ENCODE results near the gene CCDC50. TPM values are rescaled to one million over a fixed set of nuclear protein-coding genes. Genes with fewer than 3 reads are reported as not detected.
A peak's percentile ranks its signal among the peaks of the same experiment; 100 is the strongest.

CCDC50 gene
- total RNA-seq, 1 experiment from 2014 or later, result 84.3 TPM

DNA sequence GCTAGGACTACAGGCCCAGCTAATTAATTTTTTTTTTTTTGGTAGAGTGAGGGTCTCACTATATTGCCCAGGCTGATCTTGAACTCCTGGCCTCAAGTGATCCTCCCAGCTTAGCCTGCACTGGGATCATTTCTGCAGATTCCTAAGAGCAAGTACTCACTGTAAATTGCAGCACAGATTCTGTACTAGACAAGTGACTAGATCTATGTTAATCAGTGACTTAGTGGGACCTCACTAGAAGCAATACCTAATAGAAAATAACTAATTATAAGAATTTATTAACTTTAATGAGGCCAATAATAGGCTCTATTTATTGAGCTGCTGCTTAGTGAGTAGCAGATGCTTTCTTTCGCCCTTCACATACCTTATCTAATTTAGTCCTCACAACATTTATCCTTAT lies 11.8 kb downstream of the CCDC50 start:
- in situ Hi-C loops (cut with HindIII; ENCODE audit: low pct_unique_long_range_greater_than_20kb, low sequenced_read_pairs), result no loop called here
- DNase-seq (ENCODE audit: low read depth), result no peak

- DNase-seq (ENCODE audit: low read depth), result no peak
- in situ Hi-C loops (cut with HindIII; ENCODE audit: low pct_unique_long_range_greater_than_20kb, low sequenced_read_pairs), result no loop called here
These were observed 12.8 kb downstream of the CCDC50 start for GRCh38 chr3:191342006-191342405.

DNA sequence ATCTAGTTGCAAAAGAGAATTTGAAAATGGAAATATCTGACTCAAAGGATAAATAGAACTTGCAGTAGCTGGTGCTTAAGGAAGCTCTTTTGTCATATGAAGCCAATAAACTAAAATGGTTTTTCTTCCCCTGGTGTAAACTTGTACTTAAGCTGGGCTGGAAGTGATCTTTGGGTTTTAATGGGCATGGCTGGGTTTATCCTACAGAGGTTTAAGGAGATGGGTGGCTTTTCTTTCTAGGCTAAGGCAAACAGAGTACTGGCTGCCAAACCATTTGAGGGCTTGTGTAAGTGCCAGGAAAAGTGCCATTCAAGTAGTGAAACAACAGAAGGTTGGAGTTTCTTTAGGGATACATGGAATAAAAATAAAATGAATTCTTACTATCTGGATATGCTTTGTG lies 13.2 kb downstream of the CCDC50 start:
- no peak for DNase-seq (ENCODE audit: low read depth)
- in situ Hi-C loops (cut with HindIII; ENCODE audit: low pct_unique_long_range_greater_than_20kb, low sequenced_read_pairs), result no loop called here

GRCh38 chr3:191343115-191343514 lies 13.9 kb downstream of the CCDC50 start:
- in situ Hi-C loops (cut with HindIII; ENCODE audit: low pct_unique_long_range_greater_than_20kb, low sequenced_read_pairs), result no loop called here
- DNase-seq (ENCODE audit: low read depth), result no peak

DNA sequence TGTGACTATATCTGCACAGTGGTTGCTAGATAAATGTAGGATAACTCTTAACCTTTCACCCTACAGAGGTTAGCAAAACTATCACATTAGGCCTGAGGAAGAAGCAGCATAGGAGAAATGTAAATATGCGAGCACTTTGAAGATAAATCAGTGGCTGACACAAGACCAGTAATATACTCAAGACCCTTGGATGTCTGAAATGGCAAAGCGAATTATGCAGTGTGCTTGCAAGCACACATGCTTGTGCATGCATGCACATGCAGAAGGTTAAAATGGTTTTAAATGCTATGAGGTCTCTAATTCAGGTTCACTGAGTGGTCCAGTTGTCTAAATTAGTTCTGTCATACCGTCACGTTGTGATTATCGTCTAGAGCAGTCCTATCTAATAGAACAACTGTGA lies 14.7 kb downstream of the CCDC50 start:
- no peak for DNase-seq (ENCODE audit: low read depth)
- in situ Hi-C loops (cut with HindIII; ENCODE audit: low pct_unique_long_range_greater_than_20kb, low sequenced_read_pairs), result no loop called here

GRCh38 chr3:191345334-191345733 lies 16.1 kb downstream of the CCDC50 start:
- no peak for DNase-seq (ENCODE audit: low read depth)
- in situ Hi-C loops (cut with HindIII; ENCODE audit: low pct_unique_long_range_greater_than_20kb, low sequenced_read_pairs), result no loop called here

DNA sequence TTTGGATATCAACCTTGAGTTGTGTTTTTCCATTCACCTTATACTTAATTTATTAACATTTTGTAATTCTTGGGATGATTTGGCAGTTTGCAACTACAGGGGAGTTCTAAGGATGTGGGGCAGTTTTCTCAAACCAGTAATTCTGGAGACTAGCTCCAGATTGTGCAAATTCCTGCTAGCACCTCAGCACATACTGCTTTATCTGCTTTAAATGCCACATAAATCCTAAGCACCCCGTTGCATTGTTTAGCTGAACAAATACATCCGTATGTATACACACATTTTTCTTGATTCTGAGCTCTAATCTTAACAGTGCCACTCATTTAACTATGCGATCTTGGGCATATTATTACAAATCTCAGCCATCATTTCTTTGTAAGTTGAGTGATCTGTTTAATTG lies 18.0 kb downstream of the CCDC50 start:
- in situ Hi-C loops (cut with HindIII; ENCODE audit: low pct_unique_long_range_greater_than_20kb, low sequenced_read_pairs), result no loop called here
- DNase-seq (ENCODE audit: low read depth), result no peak

DNA sequence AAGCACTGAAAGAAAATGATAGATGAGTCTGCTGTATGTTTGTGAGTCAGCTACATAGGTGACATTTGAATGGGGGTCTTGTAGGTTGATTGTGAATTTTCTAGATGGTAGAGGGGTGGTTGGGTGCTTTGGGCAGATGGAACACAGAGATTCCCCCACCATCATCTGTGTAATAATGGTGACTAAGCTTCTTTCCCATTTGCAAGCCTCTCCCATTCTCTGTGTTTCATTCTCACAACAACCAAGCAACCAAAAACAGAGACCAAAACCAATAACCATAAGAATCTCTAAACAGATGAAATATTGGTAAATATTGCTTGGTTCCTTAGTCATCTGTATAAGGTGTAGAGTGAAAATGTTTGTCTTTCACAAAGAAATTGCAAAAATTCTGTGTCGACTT lies 18.9 kb downstream of the CCDC50 start:
- no peak for DNase-seq (ENCODE audit: low read depth)
- in situ Hi-C loops (cut with HindIII; ENCODE audit: low pct_unique_long_range_greater_than_20kb, low sequenced_read_pairs), result no loop called here

- in situ Hi-C loops (cut with HindIII; ENCODE audit: low pct_unique_long_range_greater_than_20kb, low sequenced_read_pairs), result no loop called here
- no peak for DNase-seq (ENCODE audit: low read depth)
These were observed 21.3 kb downstream of the CCDC50 start for GRCh38 chr3:191350396-191351090.

DNA sequence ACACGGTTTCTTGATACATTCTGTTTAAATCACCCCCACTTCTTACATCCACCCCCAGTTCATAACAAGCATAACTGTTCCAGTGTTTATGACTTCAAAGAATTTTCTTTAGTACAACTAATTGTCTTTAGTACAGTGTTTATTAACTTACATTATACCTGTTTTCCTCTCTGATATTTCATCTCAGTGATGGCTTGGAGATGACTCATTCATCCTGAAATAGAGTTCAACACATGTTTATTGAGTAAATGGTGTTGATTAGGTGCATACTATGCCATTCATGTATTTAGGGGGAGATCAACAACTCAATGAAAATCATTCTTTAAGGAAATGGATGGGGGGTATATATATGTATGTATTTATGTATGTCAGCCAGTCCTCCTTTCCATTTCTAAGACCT lies 22.8 kb downstream of the CCDC50 start:
- in situ Hi-C loops (cut with HindIII; ENCODE audit: low pct_unique_long_range_greater_than_20kb, low sequenced_read_pairs), result no loop called here
- DNase-seq (ENCODE audit: low read depth), result no peak

- in situ Hi-C loops (cut with HindIII; ENCODE audit: low pct_unique_long_range_greater_than_20kb, low sequenced_read_pairs), result no loop called here
- DNase-seq (ENCODE audit: low read depth), result no peak
These were observed 24.0 kb downstream of the CCDC50 start for GRCh38 chr3:191353022-191353777.

DNA sequence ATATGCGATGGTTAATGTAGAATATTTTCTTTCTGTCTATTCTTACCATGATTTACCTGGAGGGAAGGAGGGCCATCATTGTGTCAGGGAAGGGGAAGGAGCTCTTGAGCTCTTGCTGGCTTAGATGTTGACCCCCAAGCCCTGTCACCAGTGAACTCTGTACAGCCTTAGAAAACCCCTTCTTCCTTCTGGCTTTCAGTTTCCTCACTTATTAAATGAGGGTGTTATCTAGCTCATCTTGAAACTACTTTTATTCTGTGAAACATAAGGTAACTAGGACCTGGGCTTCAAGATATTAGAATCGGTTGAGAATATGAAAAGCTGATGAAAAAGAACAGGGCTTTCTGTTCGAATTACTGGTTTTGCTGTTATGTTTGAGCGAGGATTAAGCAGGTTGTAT lies 26.2 kb downstream of the CCDC50 start:
- DNase-seq (ENCODE audit: low read depth), result no peak
- in situ Hi-C loops (cut with HindIII; ENCODE audit: low pct_unique_long_range_greater_than_20kb, low sequenced_read_pairs), result no loop called here

DNA sequence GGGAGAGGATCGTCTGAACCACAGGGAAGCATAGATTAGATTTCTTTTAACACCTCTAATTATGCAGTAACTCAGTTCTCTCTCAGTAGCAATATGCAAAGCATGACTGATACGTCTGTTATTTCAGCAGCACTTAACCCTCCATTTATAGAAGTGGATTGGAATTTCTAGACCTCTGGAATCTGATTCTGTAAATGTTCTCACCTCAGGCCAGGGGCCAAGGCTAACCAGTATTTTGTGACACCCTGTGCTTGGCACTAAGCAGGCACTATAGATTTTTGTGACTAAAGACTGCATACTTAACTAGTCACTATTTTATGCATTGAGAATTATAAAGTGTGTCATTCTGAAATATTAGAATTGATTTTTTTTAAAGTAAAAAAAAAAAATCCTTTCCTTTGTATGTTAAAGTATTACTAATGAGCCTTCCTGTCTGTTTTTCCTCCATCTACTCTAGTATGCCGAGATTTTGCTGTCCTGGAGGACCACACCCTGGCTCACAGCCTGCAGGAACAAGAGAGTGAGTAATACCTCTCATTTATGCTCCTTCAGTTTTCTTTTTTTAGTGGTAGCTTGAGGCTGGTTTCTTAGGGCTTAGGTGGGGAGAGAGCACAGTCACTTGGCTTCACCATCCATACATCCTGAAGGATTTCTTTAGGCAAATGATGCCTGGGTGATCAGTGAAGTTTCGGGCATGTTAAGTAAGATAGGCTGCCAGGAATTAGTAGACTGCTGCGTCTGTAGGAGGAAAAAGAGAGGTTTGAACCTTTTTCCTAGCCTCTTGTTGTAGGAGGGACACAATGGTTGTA lies 27.6 kb downstream of the CCDC50 start:
- in situ Hi-C loops (cut with HindIII; ENCODE audit: low pct_unique_long_range_greater_than_20kb, low sequenced_read_pairs), result no loop called here
- DNase-seq (ENCODE audit: low read depth), result peak; percentile 60

DNA sequence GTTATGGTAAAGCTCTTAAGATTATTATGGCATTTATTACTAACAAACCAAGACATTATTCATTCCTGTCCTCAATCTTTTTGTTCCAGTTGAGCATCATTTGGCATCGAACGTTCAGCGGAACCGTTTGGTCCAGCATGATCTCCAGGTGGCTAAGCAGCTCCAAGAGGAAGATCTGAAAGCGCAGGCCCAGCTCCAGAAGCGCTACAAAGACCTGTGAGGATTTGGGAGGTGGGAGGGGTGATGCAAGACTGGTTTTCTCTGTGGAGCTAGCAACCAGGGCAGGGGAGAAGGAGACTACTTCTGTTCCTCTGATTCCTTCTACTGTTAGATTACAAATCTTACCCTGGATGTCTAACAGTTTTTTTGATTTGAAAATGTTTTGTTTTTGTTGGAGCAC lies 28.7 kb downstream of the CCDC50 start:
- no peak for DNase-seq (ENCODE audit: low read depth)
- in situ Hi-C loops (cut with HindIII; ENCODE audit: low pct_unique_long_range_greater_than_20kb, low sequenced_read_pairs), result no loop called here

DNA sequence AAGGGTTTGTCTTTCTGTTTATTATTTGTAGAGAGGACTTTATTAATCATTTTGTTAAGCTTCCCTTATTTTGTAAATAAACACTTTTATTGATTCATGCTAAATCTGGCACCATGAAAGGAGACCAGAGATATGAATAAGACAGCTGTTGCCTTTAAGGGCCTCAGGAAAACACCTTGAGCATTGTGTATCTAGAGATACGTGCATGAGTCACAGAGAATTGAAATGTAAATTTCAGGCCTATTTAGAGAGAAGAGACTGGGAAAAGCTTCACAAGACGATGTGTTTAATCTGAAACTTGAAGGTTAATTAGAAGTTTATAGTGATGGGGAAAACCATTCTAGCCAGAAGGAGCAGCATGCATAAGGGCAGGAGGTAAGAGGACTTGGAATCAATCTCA lies 29.7 kb downstream of the CCDC50 start:
- in situ Hi-C loops (cut with HindIII; ENCODE audit: low pct_unique_long_range_greater_than_20kb, low sequenced_read_pairs), result no loop called here
- DNase-seq (ENCODE audit: low read depth), result no peak

GRCh38 chr3:191360620-191361019 lies 31.4 kb downstream of the CCDC50 start:
- in situ Hi-C loops (cut with HindIII; ENCODE audit: low pct_unique_long_range_greater_than_20kb, low sequenced_read_pairs), result no loop called here
- DNase-seq (ENCODE audit: low read depth), result no peak

DNA sequence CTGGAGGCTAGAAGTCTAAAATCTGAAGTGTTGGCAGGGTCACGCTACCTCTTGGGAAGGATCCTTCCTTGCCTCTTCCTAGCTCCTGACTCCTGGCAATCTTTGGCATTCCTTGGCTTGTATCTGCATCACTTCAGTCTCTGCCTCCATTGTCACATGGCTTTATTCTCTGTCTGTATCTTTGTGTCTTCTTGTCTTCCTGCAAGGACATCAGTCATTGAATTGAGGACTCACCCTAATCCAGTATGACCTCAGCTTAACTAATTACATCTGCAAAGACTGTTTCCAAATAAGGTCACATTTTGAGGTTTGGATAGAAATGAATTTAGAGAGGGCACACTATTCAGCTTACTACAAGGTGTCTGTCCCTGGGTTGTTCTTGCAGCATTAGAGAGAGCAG lies 32.3 kb downstream of the CCDC50 start:
- in situ Hi-C loops (cut with HindIII; ENCODE audit: low pct_unique_long_range_greater_than_20kb, low sequenced_read_pairs), result no loop called here
- no peak for DNase-seq (ENCODE audit: low read depth)

GRCh38 chr3:191362037-191362436 lies 32.8 kb downstream of the CCDC50 start:
- in situ Hi-C loops (cut with HindIII; ENCODE audit: low pct_unique_long_range_greater_than_20kb, low sequenced_read_pairs), result no loop called here
- DNase-seq (ENCODE audit: low read depth), result no peak

DNA sequence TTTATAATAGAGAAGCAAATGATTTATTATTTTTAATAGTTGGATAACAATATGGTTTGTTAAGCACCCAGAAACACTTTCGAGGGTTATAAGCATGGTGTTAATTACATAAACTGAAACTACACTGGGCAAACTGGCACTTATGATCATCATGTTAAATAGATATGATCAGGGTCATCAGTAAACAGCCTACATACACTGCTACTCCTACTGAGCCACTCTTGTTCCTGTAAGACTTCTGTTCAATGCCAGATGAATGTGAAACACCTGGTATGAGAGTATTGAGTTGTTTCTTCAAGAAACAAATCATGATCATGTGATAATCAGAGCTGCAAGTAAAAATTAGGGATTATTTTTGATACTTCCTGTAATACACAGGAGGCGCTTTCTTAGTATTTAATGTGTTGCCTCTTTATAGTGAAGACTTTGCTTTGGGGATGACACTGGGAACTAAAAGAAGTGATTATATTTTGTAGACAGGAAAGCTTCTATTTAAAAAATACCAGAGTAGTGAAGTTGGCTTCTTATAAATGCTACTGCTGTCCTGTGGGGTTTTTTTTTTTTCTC lies 33.4 kb downstream of the CCDC50 start:
- in situ Hi-C loops (cut with HindIII; ENCODE audit: low pct_unique_long_range_greater_than_20kb, low sequenced_read_pairs), result no loop called here

More for the DNA sequence above, 33.4 kb downstream of the CCDC50 start:
- DNase-seq (ENCODE audit: low read depth), result no peak
